Loucy (cell line): Measurements from ENCODE around the gene SYT13.

Source experiments
- H2AFZ ChIP-seq: fragments of 200-600 bp; sonication (generic); 2 replicates; pipeline ENCODE4 v1.6.0; 2016; ENCODE audit warnings: antibody characterized with exemption, mild to moderate bottlenecking, low read length, moderate library complexity
- H3F3A ChIP-seq: fragments of 200-600 bp; 2 replicates; pipeline ENCODE4 v1.6.0; 2016; ENCODE audit warnings: antibody characterized with exemption, low read depth, mild to moderate bottlenecking
- H3K27me3 ChIP-seq: fragments of 200-600 bp; sonication (generic); 2 replicates; pipeline ENCODE4 v1.6.1; 2014; ENCODE audit warnings: low read length, mild to moderate bottlenecking; ENCODE audit not compliant: insufficient read depth, poor library complexity, severe bottlenecking
- H3K36me3 ChIP-seq: fragments of 200-600 bp; sonication (generic); 2 replicates; pipeline ENCODE4 v1.6.1; 2016; ENCODE audit warnings: low read length; ENCODE audit not compliant: insufficient read depth
- H3K4me1 ChIP-seq: fragments of 200-600 bp; sonication (generic); 2 replicates; pipeline ENCODE4 v1.5.1; 2014; ENCODE audit warnings: low read length, mild to moderate bottlenecking; ENCODE audit not compliant: insufficient read depth, poor library complexity, severe bottlenecking
- H3K4me2 ChIP-seq: fragments of 200-600 bp; sonication (generic); 2 replicates; pipeline ENCODE4 v1.6.0; 2014; ENCODE audit warnings: antibody characterized with exemption, low read length, low read depth, mild to moderate bottlenecking; ENCODE audit not compliant: poor library complexity, severe bottlenecking
- H3K4me3 ChIP-seq: fragments of 200-600 bp; sonication (generic); 2 replicates; pipeline ENCODE4 v1.5.1; 2014; ENCODE audit warnings: low read length, mild to moderate bottlenecking, mixed read lengths; ENCODE audit not compliant: poor library complexity, severe bottlenecking
- H3K79me2 ChIP-seq: fragments of 200-600 bp; sonication (generic); 2 replicates; pipeline ENCODE4 v1.6.1; 2014; ENCODE audit warnings: low read length; ENCODE audit not compliant: insufficient read depth
- H3K9ac ChIP-seq: fragments of 200-600 bp; sonication (generic); 2 replicates; pipeline ENCODE4 v1.6.0; 2014; ENCODE audit warnings: mild to moderate bottlenecking, low read depth, low read length, moderate library complexity; ENCODE audit not compliant: poor library complexity, severe bottlenecking
- H3K9me2 ChIP-seq: fragments of 200-600 bp; sonication (generic); replicated peaks from 2 replicates; pipeline ENCODE4 v1.6.1; 2016; ENCODE audit warnings: low read depth, low read length, mixed read lengths
- H3K9me3 ChIP-seq: fragments of 200-600 bp; sonication (generic); 2 replicates; pipeline ENCODE4 v1.6.1; 2014; ENCODE audit warnings: mild to moderate bottlenecking, antibody characterized with exemption, low read length, low read depth; ENCODE audit not compliant: insufficient read depth
- H4K20me1 ChIP-seq: fragments of 200-600 bp; sonication (generic); 2 replicates; pipeline ENCODE4 v1.6.0; 2014; ENCODE audit warnings: antibody characterized with exemption, low read length, mild to moderate bottlenecking; ENCODE audit not compliant: insufficient read depth, poor library complexity, severe bottlenecking
- EZH2phosphoT487 ChIP-seq: fragments of 200-600 bp; IDR thresholded peaks from 2 replicates; pipeline ENCODE4 v1.6.1; 2018; ENCODE audit warnings: antibody characterized with exemption, mild to moderate bottlenecking, moderate library complexity, borderline replicate concordance
- TF ChIP-seq, protein P1 (sequence below): fragments of 200-600 bp; sonication (generic); conservative IDR thresholded peaks from 2 replicates; pipeline ENCODE4 v1.5.1; 2014; ENCODE audit warnings: mild to moderate bottlenecking, antibody characterized with exemption, low read length

The SYT13 gene

DNA sequence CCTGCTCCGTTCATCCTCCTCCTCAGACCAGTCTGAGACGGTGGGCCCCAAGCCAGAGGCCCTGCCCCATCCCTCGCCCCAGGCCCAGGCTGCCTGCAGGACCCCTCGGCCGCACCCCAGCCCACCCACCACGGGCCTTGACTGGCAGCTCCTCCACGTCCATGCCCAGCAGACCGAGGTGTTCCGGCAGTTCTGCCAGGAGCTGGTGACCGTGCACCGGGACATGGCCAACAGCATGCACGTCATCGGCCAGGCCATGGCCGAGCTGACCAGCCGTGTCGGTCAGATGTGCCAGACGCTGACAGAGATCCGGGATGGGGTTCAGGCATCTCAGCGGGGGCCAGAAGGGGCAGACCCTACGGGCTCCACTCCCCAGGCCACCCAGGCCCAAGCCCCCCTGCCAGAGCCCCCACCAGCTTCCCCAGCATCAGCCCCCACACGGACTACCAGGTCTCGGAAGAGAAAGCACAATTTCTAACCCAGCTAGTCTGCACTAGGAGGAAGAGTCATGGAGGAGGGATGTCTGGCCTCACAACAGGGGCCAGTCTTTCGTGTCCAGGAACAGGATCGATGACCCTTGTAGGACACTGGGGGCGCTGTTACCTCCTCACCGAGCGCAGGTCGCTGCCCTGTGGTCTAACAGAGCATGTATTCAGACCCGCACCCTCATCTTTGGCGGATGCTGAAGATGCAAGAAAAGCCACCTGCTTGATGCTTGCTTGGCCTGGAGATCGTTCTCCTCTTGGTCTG, 73.4 kb downstream of the SYT13 start:
- H3K27me3 ChIP-seq, result no peaks in the 10 kb centered on the region
- H3F3A ChIP-seq, result no peaks in the 10 kb centered on the region
- H4K20me1 ChIP-seq, result no peaks in the 10 kb centered on the region
- peaks cover 35% of the 10 kb centered on the region for H3K4me1 ChIP-seq
- no peaks in the 10 kb centered on the region for H3K79me2 ChIP-seq
- peaks cover 37% of the 10 kb centered on the region; the same call in 1 of the 2 replicates for H3K36me3 ChIP-seq
- H3K9me3 ChIP-seq, result no peaks in the 10 kb centered on the region
- H3K9ac ChIP-seq, result no peak overlapping the region
- no peaks in the 10 kb centered on the region for H3K9me2 ChIP-seq
- TF ChIP-seq EZH2phosphoT487, result no peak
- TF ChIP-seq, protein P1, sequence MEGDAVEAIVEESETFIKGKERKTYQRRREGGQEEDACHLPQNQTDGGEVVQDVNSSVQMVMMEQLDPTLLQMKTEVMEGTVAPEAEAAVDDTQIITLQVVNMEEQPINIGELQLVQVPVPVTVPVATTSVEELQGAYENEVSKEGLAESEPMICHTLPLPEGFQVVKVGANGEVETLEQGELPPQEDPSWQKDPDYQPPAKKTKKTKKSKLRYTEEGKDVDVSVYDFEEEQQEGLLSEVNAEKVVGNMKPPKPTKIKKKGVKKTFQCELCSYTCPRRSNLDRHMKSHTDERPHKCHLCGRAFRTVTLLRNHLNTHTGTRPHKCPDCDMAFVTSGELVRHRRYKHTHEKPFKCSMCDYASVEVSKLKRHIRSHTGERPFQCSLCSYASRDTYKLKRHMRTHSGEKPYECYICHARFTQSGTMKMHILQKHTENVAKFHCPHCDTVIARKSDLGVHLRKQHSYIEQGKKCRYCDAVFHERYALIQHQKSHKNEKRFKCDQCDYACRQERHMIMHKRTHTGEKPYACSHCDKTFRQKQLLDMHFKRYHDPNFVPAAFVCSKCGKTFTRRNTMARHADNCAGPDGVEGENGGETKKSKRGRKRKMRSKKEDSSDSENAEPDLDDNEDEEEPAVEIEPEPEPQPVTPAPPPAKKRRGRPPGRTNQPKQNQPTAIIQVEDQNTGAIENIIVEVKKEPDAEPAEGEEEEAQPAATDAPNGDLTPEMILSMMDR, result peak; percentile 49
- H3K4me3 ChIP-seq, result no peak overlapping the region
- no peak overlapping the region for H2AFZ ChIP-seq
- no peak overlapping the region for H3K4me2 ChIP-seq

DNA sequence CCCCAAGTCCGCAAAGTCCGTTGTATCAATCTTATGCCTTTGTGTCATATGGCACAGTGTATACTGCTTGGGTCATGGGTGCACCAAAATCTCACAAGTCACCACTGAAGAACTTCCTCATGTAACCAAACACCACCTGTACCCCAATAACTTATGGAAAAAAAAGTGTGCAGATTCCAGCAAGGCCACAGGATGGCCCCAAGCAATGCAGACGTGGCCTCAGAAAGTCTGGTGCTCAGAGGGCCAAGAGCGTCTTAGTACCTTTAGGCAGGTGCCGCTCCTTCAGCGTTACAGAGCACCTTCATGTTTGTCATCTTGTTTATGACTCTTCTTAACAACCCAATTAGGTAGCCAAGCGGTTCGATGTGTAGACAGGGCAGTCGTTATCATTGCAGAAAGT, 74.4 kb downstream of the SYT13 start:
- H3F3A ChIP-seq, result no peaks in the 10 kb centered on the region
- H3K9me3 ChIP-seq, result no peaks in the 10 kb centered on the region
- H3K79me2 ChIP-seq, result no peaks in the 10 kb centered on the region
- no peak overlapping the region for H2AFZ ChIP-seq
- peaks cover 37% of the 10 kb centered on the region; the same call in 1 of the 2 replicates for H3K36me3 ChIP-seq
- H3K27me3 ChIP-seq, result no peaks in the 10 kb centered on the region
- H3K4me3 ChIP-seq, result no peak overlapping the region
- no peaks in the 10 kb centered on the region for H4K20me1 ChIP-seq
- no peaks in the 10 kb centered on the region for H3K9me2 ChIP-seq
- TF ChIP-seq, protein P1, result peak; percentile 57
- TF ChIP-seq EZH2phosphoT487, result no peak
- H3K9ac ChIP-seq, result no peak overlapping the region
- H3K4me1 ChIP-seq, result peaks cover 35% of the 10 kb centered on the region
- no peak overlapping the region for H3K4me2 ChIP-seq

DNA sequence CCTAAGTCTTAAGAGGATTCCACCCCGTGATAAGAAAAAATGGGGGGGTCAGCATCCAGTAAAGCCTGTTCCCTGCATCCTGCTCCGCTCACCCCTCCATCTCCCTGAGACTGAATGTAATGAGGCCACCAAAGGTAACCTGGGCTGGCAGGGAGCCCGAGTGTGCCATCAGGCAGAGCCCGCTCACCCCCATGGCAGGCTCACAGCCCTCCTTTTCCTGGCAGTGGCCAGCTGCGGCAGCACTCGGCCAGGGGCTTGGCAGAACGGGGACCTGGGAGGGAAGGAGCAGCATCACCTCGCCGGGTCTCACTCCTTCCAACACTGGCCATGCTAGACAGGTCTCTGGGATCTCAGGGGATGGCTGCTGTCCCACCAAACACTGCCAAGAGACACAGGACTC, 75.3 kb downstream of the SYT13 start:
- no peak overlapping the region for H2AFZ ChIP-seq
- no peaks in the 10 kb centered on the region for H3K9me3 ChIP-seq
- peaks cover 35% of the 10 kb centered on the region for H3K4me1 ChIP-seq
- H3K36me3 ChIP-seq, result peaks cover 41% of the 10 kb centered on the region; the same call in 1 of the 2 replicates
- H3K9ac ChIP-seq, result peak overlapping the region; percentile 48
- H3K27me3 ChIP-seq, result no peaks in the 10 kb centered on the region
- no peak overlapping the region for H3K4me2 ChIP-seq
- H3K4me3 ChIP-seq, result no peak overlapping the region
- no peaks in the 10 kb centered on the region for H3F3A ChIP-seq
- H4K20me1 ChIP-seq, result no peaks in the 10 kb centered on the region
- H3K9me2 ChIP-seq, result no peaks in the 10 kb centered on the region
- TF ChIP-seq, protein P1, result no peak
- no peak for TF ChIP-seq EZH2phosphoT487
- no peaks in the 10 kb centered on the region for H3K79me2 ChIP-seq
